Gastrocnemius medialis (tissue), 4 donors: ENCODE measurements around the gene AP1S2. TPM values are rescaled to one million over a fixed set of nuclear protein-coding genes. Genes with fewer than 3 reads are reported as not detected.

Experiments used
- ATAC-seq, 2 donors: fragments of 150-250 bp; one replicate each; pipeline ENCODE4 v1.9.1; 2016
- DNase-seq, 2 donors: peaks; one replicate each; pipeline ENCODE4 v3.0.0-alpha.2; 2019
- H3K27ac ChIP-seq, 4 donors: fragments of 200-600 bp; sonication (generic); 1 replicate in 1 of 4; 2 replicates in 3 of 4; pipeline ENCODE4 v1.5.1; 2016 to 2018; ENCODE audit warnings: mild to moderate bottlenecking in 2 of 4, moderate library complexity in 1 of 4
- H3K27me3 ChIP-seq, 3 donors: fragments of 200-600 bp; sonication (generic) in 2 of 3; 1 replicate in 1 of 3; 2 replicates in 2 of 3; pipeline versions ENCODE4 v1.5.1 to v1.6.0; 2016 to 2019; ENCODE audit warnings: mild to moderate bottlenecking in 1 of 3, moderate library complexity in 1 of 3
- H3K36me3 ChIP-seq, 2 donors: fragments of 200-600 bp; sonication (generic) in 1 of 2; one replicate each; pipeline ENCODE4 v1.5.1; 2017 to 2018
- H3K4me1 ChIP-seq, 2 donors: fragments of 200-600 bp; sonication (generic) in 1 of 2; one replicate each; pipeline ENCODE4 v1.5.1; 2016 to 2017; ENCODE audit warnings: mild to moderate bottlenecking in 2 of 2
- H3K4me3 ChIP-seq, 4 donors: fragments of 200-600 bp; sonication (generic) in 3 of 4; 1 replicate in 1 of 4; 2 replicates in 3 of 4; pipeline ENCODE4 v1.5.1; 2016 to 2019; ENCODE audit warnings: mild to moderate bottlenecking in 2 of 4
- H3K9me3 ChIP-seq, 3 donors: fragments of 200-600 bp; sonication (generic) in 2 of 3; 1 replicate in 1 of 3; 2 replicates in 2 of 3; pipeline ENCODE4 v1.5.1; 2016 to 2019
- POLR2A ChIP-seq, 2 donors: fragments of 450-650 bp; IDR thresholded peaks; one replicate each; pipeline ENCODE4 v1.6.1; 2017; ENCODE audit warnings: antibody characterized with exemption in 2 of 2, mild to moderate bottlenecking in 2 of 2, moderate library complexity in 2 of 2
- in situ Hi-C, 4 donors: fragments of 200-750 bp; cut with MboI; loops; one replicate each; pipeline versions ENCODE4 v1.15.0 to v1.8.0; 2017; ENCODE audit warnings: low sequenced_read_pairs in 4 of 4
- intact Hi-C: fragments of 100-400 bp; cut with DNase I; formaldehyde crosslinking; loops from one replicate; pipeline ENCODE4 v1.15.1; 2023; ENCODE audit warnings: low total_unique reads
- total RNA-seq, 4 donors: library from RNA; depleted of rRNA; stranded (reverse); fragments of >200 nt; gene quantifications; one replicate each; pipeline versions ENCODE4 v1.1.0 to v1.2.3, GENCODE V29; 2016
- TF ChIP-seq, protein P1 (sequence below), 5 experiments: fragments of 450-650 bp in 3 of 5; fragments of 200-600 bp in 2 of 5; sonication (generic) in 2 of 5; IDR thresholded peaks in 4 of 5; conservative IDR thresholded peaks in 1 of 5; 1 replicate in 4 of 5; 2 replicates in 1 of 5; pipeline ENCODE4 v1.5.1; 2016 to 2019; ENCODE audit warnings: antibody characterized with exemption in 5 of 5, mild to moderate bottlenecking in 3 of 5, moderate library complexity in 3 of 5

The AP1S2 gene
- total RNA-seq, 4 donors from 2014 or later = 79.8 to 155 (median 122) TPM

DNA sequence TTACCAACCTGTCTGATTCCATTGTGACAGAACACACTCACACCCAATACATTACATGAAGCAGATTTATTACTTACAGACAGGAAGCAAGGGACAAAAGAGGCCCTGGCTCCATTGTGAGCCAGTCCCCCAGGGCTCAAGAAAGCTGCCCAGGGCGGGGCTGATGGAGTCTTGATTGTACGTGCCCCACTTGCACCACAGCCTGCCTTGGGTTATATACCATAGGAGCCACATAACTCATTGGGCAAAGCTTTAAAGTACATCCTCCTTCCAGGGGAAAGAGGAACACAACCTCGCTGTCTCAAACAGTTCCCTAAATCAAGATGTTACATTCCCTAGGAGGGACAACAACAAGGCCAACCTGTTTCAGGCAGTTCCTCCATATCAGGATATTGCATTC lies 67.7 kb downstream of the AP1S2 start:
- Histone ChIP-seq H3K4me1 (peaks cover 7 to 10% of the 10 kb centered on the region in 2 donors), H3K4me3 (no peak overlapping the region), H3K27me3 (no peaks in the 10 kb centered on the region), H3K36me3 (peaks cover 0 to 14% of the 10 kb centered on the region in 2 donors), H3K9me3 (no peaks in the 10 kb centered on the region), H3K27ac (no peak overlapping the region)
- no peak for DNase-seq
- ATAC-seq = no peak
- TF ChIP-seq, protein P1, sequence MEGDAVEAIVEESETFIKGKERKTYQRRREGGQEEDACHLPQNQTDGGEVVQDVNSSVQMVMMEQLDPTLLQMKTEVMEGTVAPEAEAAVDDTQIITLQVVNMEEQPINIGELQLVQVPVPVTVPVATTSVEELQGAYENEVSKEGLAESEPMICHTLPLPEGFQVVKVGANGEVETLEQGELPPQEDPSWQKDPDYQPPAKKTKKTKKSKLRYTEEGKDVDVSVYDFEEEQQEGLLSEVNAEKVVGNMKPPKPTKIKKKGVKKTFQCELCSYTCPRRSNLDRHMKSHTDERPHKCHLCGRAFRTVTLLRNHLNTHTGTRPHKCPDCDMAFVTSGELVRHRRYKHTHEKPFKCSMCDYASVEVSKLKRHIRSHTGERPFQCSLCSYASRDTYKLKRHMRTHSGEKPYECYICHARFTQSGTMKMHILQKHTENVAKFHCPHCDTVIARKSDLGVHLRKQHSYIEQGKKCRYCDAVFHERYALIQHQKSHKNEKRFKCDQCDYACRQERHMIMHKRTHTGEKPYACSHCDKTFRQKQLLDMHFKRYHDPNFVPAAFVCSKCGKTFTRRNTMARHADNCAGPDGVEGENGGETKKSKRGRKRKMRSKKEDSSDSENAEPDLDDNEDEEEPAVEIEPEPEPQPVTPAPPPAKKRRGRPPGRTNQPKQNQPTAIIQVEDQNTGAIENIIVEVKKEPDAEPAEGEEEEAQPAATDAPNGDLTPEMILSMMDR (IDR thresholded peaks at IDR 0.05 in 4 of 5, conservative IDR thresholded peaks at IDR 0.05 in 1 of 5) = no peak
- TF ChIP-seq POLR2A (IDR thresholded peaks at IDR 0.05) = no peak
- in situ Hi-C loops = loop anchor here in 1 of 4 donors (25.0 kb wide), 1 partner anchor 925 kb away; the partner anchor contains the start of genes CTPS2 and SYAP1
- intact Hi-C loops = no loop called here

DNA sequence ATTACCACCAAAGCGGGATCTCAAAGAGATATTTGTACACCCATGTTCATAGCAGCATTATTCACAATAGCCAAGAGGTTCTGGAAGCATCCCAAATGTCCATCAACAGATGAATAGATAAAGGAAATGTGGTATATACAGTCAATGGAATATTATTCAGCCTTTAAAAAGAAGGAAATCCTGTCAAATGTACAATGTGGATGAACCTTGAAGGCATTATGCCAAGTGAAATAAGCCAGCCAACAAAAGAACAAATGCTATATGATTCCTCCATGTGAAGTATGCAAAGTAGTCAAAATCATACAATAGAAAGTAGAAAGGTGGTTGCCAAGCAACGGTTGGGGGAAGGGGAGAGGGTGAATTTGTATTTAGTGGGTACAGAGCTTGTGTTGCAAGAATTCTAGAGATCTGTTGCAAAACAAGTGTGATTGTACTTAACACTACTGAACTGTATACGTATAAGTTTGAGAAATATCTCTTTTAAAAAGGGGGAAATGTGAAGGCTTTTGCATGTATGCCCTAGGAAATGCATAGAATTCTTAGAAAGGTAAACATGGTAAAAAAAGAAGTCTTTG lies 69.3 kb downstream of the AP1S2 start:
- ATAC-seq = no peak

DNA sequence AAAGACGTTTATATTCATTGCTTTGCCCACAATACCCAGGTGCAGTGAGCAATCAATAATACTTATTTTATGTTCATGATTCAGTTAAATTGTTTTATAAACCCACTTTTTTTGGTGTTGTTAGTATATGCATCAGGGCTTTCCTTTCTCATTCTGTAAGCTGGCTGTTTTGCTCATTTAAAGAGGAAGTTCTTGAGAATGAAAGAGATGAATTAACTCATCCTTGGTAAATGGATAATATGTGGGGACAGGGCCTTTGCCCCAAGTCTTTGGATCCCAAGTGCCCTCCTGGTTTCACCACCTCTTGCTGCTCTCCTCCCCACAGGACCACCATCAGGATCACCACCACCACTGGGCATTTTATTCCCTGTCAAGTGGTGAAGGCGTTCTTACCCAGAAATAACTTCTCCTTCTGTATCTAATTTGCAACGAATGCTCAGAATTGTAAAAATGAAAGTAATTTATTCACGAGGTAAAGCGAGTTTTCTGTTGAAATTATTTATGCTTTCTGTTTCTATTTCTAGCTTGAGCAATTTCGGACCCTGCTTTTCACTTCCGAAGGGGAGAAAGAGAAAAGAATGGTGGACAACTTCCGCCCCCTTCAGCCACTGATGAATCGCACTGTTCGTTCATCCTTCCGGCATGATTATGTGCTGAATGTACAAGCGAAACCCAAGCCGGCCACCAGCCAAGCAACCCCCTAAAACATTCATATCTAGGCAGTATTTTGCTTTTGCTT lies 72.5 kb downstream of the AP1S2 start:
- intact Hi-C loops = no loop called here
- Histone ChIP-seq H3K9me3 (no peaks in the 10 kb centered on the region), H3K27ac (no peak overlapping the region), H3K4me3 (no peak overlapping the region), H3K27me3 (no peaks in the 10 kb centered on the region), H3K36me3 (peaks cover 0 to 27% of the 10 kb centered on the region in 2 donors), H3K4me1 (no peaks in the 10 kb centered on the region)
- DNase-seq = no peak
- in situ Hi-C loops = loop anchor here in 1 of 4 donors (25.0 kb wide), 1 partner anchor 930 kb away; the partner anchor contains the start of genes CTPS2 and SYAP1
- TF ChIP-seq POLR2A (IDR thresholded peaks at IDR 0.05) = no peak
- TF ChIP-seq, protein P1 (IDR thresholded peaks at IDR 0.05 in 4 of 5, conservative IDR thresholded peaks at IDR 0.05 in 1 of 5) = no peak
- ATAC-seq = no peak

More for the DNA sequence above, 69.3 kb downstream of the AP1S2 start:
- no peak overlapping the region for H3K4me3 ChIP-seq
- no peak overlapping the region for H3K27ac ChIP-seq
- DNase-seq = no peak
- H3K9me3 ChIP-seq = no peaks in the 10 kb centered on the region
- no peak for TF ChIP-seq POLR2A (IDR thresholded peaks at IDR 0.05)
- TF ChIP-seq, protein P1 (IDR thresholded peaks at IDR 0.05 in 4 of 5, conservative IDR thresholded peaks at IDR 0.05 in 1 of 5) = no peak
- peaks cover 4 to 5% of the 10 kb centered on the region in 2 donors for H3K4me1 ChIP-seq
- H3K36me3 ChIP-seq = peaks cover 0 to 14% of the 10 kb centered on the region in 2 donors
- H3K27me3 ChIP-seq = no peaks in the 10 kb centered on the region
- intact Hi-C loops (no loop called here), in situ Hi-C loops (loop anchor here in 1 of 4 donors (25.0 kb wide), 1 partner anchor 927 kb away; the partner anchor contains the start of genes CTPS2 and SYAP1)

Other genes with a start within 250 kb of the AP1S2 start
- gene CLTRN, start 190.0 kb downstream of the AP1S2 start, total RNA-seq = under 1 TPM in 1 of 4 donors, not detected in 3; 0.26 TPM
- gene CA5B, start 116.5 kb downstream of the AP1S2 start, total RNA-seq = 1 to 10 TPM in 3 of 4 donors, under 1 TPM in 1; 0.24 to 3.4 (median 1.8) TPM
- 1 to 10 TPM; 3.9 to 8.4 (median 6.9) TPM for gene ZRSR2, start 64.3 kb downstream of the AP1S2 start, total RNA-seq